Right renal cortex interstitium (tissue), 3 donors: ENCODE data around the gene NFYB. TPM values are rescaled to one million over a fixed set of nuclear protein-coding genes. Genes with fewer than 3 reads are reported as not detected.
"Not testable (repeated sequence)": the region's sequence is repeated elsewhere in the genome, so short reads cannot be mapped to it uniquely, and the experiment has no call there.

Experiments used
- DNase-seq, 3 donors: peaks; one replicate each; pipeline ENCODE4 v3.0.0-alpha.2; 2013; ENCODE audit warnings: low read depth in 3 of 3, low spot score in 2 of 3
- polyA plus RNA-seq, 3 donors: library from polyadenylated mRNA; unstranded; fragments of 120-200 nt; gene quantifications; one replicate each; pipeline ENCODE4 v1.2.1, GENCODE V29; 2013; ENCODE audit not compliant: insufficient read length in 3 of 3

NFYB gene
- polyA plus RNA-seq, 3 donors = 113 to 129 (median 122) TPM

DNA sequence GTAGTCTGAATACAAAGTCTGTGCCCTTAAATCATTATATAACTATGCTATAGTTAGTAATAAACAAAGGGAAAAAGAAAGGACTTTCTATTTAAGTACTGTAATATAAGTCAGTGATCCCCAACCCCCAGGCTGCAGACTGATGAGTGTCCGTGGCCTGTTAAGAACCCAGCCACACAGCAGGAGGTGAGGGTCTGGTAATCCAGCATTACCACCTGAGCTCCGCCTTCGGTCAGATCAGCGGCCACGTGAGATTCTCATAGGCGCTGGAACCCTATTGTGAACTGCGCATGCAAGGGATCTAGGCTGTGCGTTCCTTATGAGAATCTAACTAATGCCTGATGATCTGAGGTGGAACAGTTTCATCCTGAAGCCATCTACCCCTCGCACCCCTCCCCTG, 15.7 kb downstream of the NFYB start:
- DNase-seq = no peak

DNA sequence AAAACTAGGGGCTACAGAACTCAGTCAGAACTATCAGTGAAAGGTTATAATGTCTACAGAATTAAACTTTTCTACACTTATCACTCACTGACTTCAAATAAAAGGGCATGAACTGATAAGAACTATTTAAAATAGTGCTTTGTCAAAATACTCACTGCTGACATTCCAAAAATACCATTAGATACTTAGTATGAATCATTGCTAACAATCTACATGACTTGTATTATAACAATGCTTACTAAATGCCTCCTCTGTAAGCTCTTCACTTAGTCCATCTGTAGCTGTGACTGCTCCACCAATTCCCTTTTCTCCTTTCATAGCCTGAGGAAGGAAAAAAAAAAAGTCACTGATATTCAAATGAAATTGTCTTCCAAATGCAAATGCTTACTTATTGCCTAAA, 17.0 kb downstream of the NFYB start:
- DNase-seq = no peak

DNA sequence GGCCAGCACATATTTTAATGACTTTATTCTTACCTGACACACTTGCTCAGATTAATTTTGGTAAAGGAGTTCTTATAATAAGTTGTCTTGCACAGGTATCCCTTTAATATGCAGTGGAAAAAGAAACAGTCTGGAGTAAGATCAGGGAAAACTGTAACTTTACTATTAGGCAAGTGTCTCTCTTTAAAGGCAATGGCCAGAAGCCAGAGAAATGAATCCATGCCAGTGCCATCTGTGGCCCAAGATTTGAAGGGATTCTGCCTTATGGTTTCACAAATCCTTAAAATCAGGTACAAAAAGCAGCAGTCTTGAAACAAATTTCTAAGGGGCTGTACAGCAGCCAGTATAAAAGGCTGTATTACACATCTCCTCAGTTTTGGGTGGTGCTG, 22.4 kb downstream of the NFYB start:
- no peak for DNase-seq

DNA sequence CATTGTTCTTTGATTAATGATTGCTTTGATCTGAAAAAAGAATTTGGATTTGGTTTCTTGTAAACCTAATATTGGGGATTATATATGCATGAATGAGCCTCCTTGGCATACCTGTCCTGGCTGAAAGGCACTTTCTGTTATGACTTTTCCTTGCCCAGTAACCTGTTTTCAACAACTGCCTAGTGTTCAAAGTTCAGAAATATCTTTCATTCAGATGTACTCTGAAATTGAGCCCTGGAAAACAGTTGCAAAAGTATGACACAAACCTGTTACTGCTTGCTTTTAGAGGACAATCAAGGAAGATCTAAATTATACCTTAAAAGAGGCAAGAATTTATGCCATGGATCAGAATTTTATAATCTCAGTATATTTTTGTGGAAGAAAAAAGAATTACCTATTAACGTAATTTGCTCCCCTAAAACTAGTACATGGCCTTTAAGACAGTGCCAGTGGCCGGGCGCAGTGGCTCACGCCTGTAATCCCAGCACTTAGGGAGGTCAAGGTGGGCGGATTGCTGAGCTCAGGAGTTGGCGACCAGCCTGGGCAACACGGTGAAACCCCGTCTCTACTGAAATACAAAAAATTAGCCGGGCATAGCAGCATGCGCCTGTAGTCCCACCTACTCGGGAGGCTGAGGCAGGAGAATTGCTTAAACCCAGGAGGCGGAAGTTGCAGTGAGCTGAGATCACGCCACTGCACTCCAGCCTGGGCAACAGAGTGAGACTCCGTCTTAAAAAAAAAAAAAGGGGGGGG, 23.0 kb downstream of the NFYB start:
- not testable (repeated sequence) for DNase-seq

DNA sequence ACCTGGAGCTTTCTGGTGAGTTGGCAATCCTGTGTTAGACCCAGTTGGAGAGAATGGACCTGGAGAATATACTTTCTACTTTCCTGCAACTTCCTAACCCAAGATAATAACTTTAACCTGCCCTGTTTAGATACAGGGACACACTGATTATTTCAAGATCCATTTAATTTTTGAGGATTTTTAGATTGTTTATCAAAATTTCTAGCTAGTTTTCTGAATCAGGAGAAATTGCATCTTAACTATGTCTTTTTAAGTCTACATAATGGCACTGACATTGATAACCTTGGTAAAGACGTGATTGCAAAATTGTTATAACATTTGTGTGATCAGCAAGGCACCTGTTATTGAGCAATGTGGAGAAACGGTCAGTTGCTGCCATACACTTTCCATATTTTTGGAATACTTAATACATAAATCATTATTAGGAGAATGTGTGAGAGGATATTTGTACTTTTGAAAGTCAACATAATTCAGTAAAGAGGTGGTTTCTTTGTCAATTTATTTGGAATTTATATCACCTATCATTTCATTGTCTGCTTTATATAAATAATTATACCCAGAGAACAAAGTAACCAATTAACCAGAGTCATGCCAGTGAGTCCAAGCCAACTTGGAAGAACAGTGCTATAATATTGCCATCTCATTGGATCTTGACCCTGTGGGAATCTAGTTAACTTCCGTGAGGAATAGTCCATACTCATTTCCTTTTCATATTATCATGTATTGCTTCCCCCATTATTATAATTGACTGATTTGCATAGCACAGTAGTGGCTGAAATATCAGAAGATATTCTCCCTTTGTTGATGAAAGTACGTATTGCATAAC, 28.4 kb downstream of the NFYB start:
- no peak for DNase-seq

DNA sequence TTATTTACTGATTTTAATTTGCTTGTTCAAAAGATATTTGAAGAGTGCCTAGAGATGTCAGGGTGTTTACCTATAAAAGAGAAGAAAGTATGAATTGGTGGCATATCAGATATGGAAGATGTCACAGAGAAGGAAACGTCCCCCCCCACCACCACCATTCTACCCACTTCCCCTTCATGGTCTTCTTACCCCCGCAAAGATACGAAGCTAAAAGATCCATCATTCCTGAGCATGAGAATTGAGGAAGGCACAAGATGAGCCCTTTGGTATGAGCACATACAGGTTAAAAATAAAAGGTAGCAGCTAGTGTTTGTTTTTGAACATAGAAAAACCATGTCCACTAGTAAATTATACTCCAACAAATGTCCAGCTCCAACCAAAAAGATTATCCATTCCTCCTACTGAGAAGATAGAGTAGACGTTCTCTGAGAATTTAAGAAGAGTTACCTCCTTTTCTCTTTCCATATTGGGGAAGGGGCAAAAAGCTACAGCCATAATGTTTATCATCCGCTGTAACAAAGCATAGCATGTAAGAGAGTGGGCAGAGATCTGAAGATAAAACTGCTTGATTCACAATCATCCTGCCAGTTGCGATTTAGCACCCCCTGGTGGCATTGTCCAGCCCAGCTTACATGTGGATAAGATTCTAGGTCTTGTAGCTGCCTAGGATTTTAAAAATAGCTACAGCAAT, 29.1 kb downstream of the NFYB start:
- DNase-seq = peak; percentile 63 to 78 (median 69)

DNA sequence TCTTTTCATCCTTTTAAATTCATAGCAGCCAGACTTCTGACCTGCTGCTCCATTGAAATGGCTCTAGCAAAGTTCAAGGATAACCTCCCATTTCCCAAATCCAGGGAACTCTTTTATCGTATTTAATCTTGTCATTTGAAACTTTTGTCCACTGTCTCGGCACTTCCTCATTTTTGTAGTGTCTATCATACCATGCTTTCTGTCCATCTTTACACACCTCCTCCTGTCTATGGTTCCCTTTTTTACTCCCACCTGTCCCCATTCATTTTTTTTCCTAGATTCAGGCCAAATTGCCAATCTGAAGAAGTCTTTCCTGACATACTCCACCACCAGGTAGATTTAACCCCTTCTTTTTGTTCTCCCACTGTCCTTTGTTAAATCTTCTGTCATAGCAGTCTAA, 31.0 kb downstream of the NFYB start:
- DNase-seq = no peak

DNA sequence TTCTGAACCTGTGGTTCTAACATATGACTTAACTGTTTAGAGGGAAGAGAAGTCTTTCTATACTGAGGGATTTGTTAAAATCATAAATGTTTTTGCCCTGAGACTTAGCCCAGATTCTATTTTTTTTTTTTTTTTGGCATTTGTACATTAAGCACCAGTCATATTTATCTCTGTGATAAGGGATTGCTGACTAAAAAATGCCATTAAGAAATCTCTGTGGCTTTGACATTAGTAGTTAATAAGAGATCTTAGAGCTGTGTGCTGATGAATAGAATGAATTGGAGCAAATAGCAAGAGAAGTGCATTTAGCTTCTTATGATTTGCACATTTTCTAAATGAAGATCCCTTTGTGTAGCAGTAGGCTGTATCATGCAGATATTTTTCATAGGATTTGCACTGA, 32.5 kb downstream of the NFYB start:
- no peak for DNase-seq

DNA sequence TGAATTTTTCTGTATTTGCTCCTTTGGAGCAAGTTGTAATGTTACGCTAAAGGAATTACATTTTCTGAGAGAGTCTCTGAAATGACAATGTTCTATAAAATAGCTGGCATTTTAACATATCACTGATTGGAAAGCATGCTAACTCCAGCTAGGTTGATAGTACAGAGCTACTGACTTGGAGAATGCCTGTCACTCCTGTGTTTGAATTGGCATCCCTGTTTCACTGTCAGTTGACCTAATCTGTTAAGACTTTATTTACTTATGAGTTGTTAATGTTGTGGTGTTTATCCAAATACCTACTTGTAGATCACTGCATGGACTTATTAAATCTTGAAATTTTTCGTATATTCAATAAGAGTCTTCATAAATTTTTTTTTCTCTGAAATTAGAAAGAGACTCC, 40.1 kb downstream of the NFYB start:
- no peak for DNase-seq

DNA sequence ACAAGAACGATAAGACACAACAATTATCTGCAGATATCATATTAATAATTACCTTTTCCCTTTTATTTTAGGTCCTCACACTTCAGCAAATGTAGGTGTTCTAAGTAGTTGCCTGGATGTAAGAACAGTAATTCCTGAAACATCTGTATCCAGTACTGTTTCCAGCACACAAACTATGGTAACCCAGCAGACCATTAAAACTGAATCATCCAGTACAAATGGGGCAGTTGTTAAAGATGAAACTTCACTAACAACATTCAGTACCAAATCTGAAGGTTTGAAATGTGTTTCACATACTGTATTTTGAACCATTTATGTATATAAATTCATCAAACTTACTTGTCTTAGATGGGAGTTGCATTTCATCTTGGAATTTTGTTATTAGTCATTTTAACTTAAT, 42.7 kb downstream of the NFYB start:
- DNase-seq = no peak

DNA sequence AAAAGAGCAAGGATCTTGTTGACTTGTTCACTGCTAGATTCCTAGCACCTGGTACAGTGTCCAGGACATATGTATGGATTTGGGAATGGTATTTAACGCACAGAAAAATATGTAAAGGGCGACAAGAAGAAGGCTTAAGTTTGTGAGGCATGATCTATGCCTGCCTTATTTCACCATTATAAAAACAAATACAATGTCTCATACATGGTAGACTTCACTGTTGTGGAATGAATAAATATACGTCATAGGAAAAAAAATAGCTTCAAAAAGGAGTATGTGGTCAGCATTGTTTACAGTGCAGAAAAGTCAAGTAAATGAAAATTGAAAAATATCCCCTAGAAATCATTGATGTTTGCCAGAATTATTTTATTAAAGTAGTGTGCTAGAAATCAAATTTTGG, 43.7 kb downstream of the NFYB start:
- no peak for DNase-seq

DNA sequence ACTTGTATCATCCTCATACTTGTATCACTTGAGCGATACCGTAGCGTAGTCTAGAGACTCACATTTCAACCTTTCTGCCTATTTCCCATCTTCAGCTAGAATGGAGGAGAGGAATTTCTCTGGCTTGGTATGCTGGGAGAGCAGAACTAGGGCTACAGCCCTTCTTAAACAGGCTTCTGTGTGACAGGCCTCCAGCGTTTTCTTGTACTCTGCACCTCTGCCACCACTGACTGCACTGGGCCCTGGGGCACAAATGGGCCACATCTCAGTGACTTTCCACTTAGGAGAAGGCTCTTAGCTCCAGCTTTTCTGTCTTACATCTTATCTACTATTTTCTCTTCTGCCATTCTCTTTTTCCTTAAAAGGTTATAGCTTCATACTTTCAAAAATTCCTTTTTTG, 46.9 kb downstream of the NFYB start:
- no peak for DNase-seq

DNA sequence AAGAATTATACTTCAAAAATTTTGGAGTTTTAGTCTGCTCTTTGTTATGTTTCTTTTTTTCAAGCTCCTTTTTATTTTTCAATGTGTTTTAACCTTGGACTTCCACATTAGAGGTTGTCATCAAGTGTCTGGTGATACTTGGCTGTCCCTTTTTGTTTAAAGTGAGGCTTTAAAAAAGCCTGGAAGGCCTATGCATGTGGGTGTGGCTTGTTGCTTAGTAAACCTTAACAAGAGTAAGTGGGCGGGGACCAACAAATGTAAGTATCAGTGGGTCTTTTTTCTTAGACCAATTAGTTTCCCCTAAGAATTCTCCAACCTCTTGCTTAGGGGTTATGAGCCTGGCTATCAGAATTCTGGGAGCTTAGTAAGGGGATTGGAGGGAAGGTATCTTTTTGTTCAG, 47.3 kb downstream of the NFYB start:
- DNase-seq = no peak

DNA sequence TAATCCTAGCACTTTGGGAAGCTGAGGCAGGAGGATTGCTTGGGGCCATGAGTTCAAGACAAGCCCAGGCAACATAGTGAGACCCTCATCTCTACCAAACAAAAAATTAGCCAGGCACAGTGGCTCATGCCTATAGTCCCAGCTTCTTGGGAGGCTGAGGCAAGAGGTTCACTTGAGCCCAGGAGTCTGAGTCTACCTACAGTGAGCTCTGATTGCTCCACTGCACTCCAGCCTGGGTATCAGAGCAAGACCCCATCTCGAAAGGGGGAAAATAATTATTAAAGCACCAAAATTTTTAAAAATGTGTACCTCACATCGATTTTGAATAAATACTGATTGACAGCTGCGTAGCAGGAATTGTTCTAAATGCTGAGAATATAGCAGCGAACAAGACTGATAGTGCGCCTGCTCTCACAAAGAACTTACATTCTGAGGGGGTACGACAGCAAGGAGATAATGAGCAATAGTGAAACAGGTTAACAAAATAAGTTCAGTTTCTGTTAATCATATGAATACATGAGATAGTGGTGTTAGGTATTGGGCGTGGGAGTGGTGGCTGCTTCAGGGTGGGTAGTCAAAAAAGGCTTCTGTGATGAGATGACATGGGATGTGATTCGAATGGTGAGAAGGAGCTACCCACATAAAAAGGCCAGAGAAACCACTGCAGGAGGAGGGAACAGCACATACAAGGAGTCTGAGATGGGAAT, 54.1 kb downstream of the NFYB start:
- no peak for DNase-seq

DNA sequence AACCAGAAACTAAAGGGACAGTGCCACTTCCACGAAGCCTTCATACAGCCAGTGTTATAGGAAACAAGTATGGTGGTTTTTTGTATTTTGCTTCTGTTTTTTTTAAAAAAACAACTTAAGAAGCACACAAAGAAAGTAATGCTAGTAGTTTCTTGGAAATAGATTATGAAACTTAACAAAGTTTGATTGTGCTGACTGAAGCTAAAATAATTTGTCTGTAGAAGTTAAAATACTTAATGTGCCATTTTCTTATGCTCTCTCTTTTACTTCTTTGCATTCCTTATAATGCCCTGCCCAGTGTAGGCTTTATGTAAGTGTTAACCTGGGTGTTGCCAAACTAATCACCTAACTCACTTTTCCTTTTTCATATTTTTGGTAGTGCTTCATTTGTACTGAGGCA, 57.2 kb downstream of the NFYB start:
- DNase-seq = no peak

DNA sequence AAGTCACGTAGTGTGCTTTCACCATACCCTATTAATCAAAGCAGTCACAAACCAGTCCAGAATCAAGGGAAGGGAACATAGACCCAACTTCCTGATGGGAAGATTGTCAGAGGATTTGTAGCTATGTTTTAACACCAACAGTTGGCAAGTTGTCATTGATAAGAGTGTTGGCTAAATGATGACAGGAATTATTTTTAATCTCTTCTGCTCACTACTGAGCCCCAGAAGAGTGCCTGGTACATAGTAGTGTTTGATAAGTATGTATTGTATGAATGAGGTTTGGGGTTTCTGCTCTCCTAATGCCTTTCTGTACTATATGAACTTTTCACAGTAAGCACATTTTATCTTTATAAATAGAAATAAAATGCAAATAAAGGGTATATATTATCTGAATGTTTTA, 59.0 kb downstream of the NFYB start:
- no peak for DNase-seq

DNA sequence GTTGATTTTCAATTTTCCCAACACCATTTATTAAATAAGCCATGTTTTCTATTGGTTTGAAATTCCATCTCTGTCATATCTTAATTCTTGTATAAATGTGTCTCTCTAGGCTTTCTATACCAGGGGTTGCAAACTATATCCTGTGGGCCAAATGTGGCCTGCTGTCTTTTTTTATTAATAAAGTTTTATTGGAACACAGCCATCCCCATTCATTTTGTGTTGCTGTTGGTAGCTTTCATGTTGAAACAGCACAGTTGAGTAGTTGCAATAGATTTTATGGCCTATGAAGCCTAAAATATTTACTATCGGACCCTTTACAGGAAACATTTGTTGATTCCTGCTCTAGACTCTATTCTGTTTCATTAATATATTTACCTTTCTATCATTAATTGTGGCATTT, 64.3 kb downstream of the NFYB start:
- no peak for DNase-seq

DNA sequence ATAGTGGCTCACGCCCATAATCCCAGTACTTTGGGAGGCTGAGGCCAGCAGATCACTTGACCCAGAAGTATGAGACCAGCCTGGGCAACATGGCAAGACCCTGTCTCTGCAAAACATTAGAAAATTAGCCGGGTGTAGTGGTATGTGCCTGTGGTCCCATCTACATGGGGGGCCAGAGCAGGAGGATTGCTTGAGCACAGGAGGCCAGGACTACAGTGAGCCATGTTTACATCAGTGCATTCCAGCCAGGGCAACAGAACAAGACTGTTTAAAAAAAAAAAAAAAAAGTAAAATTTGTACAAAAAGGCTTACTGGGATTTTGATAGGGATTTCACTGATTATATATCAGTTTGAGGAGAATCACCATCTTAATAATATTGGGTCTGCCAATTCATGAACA, 65.9 kb downstream of the NFYB start:
- no peak for DNase-seq
